ENCODE measurements around the gene PIM3. TPM values are rescaled to one million over a fixed set of nuclear protein-coding genes. Genes with fewer than 3 reads are reported as not detected.

PIM3 gene
- total RNA-seq, 1 experiment from 2014 or later = 58.2 TPM

- intact Hi-C loops (cut with micrococcal nuclease; ENCODE audit: unreplicated experiment) = no loop called here
- in situ Hi-C loops (cut with HindIII; ENCODE audit: low pct_unique_long_range_greater_than_20kb, low sequenced_read_pairs) = no loop called here
- no peaks in the 10 kb centered on the region for H3K27me3 ChIP-seq (ENCODE audit: control insufficient read depth, insufficient read depth, low read length)
- H3K36me3 ChIP-seq (ENCODE audit: control insufficient read depth, insufficient read depth, low read length) = no peaks in the 10 kb centered on the region
- no peaks in the 10 kb centered on the region for H3K9me3 ChIP-seq (ENCODE audit: control insufficient read depth, insufficient read depth, low read depth, low read length)
- peak overlapping the region; percentile 21 to 36; a peak in 3 of 4 replicates for H3K4me3 ChIP-seq (ENCODE audit: low read depth in 2 of 2, low read length in 2 of 2)
- H3K4me1 ChIP-seq (ENCODE audit: control insufficient read depth, insufficient read depth, low read length) = peaks cover 52% of the 10 kb centered on the region
- peak overlapping the region; percentile 74 for H3K27ac ChIP-seq (ENCODE audit: low read length)
- ChIA-PET CTCF (interaction anchor here (0.6 kb wide), 1 partner anchor 274 kb away, joined by 5 read pairs; no protein-coding TSS in a partner anchor), POLR2A (no interaction called here)
- DNase-seq (ENCODE audit: low read depth, low spot score) = no peak
- no TSS peak for BruUV-seq (replicated peaks)
- TF ChIP-seq REST (IDR thresholded peaks at IDR 0.05; ENCODE audit: insufficient read depth in 1 of 2, low read depth in 2 of 2, low read length in 1 of 2) = no peak
- TF ChIP-seq, protein P1, sequence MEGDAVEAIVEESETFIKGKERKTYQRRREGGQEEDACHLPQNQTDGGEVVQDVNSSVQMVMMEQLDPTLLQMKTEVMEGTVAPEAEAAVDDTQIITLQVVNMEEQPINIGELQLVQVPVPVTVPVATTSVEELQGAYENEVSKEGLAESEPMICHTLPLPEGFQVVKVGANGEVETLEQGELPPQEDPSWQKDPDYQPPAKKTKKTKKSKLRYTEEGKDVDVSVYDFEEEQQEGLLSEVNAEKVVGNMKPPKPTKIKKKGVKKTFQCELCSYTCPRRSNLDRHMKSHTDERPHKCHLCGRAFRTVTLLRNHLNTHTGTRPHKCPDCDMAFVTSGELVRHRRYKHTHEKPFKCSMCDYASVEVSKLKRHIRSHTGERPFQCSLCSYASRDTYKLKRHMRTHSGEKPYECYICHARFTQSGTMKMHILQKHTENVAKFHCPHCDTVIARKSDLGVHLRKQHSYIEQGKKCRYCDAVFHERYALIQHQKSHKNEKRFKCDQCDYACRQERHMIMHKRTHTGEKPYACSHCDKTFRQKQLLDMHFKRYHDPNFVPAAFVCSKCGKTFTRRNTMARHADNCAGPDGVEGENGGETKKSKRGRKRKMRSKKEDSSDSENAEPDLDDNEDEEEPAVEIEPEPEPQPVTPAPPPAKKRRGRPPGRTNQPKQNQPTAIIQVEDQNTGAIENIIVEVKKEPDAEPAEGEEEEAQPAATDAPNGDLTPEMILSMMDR (IDR thresholded peaks at IDR 0.05) = no peak
- TF ChIP-seq TCF7L2 (IDR thresholded peaks at IDR 0.05; ENCODE audit: low read depth, low read length) = no peak
- no peak for TF ChIP-seq POLR2AphosphoS5 (IDR thresholded peaks at IDR 0.05; ENCODE audit: low read depth, low read length)
- no peak for TF ChIP-seq SIN3A (IDR thresholded peaks at IDR 0.05; ENCODE audit: borderline replicate concordance, insufficient read depth, low read depth, low read length)
- ATAC-seq = no peak
Observed at GRCh38 chr22:49934160-49934890, 26.2 kb upstream of the PIM3 start.

- POLR2A ChIA-PET = no interaction called here
- intact Hi-C loops (cut with micrococcal nuclease; ENCODE audit: unreplicated experiment) = no loop called here
- H3K36me3 ChIP-seq (ENCODE audit: control insufficient read depth, insufficient read depth, low read length) = no peaks in the 10 kb centered on the region
- no peaks in the 10 kb centered on the region for H3K27me3 ChIP-seq (ENCODE audit: control insufficient read depth, insufficient read depth, low read length)
- H3K4me1 ChIP-seq (ENCODE audit: control insufficient read depth, insufficient read depth, low read length) = peaks cover 52% of the 10 kb centered on the region
- CTCF ChIA-PET = no interaction called here
- H3K9me3 ChIP-seq (ENCODE audit: control insufficient read depth, insufficient read depth, low read depth, low read length) = no peaks in the 10 kb centered on the region
- no peak for ATAC-seq
- no peak for DNase-seq (ENCODE audit: low read depth, low spot score)
- H3K4me3 ChIP-seq (ENCODE audit: low read depth in 2 of 2, low read length in 2 of 2) = peak overlapping the region; percentile 21 to 36; a peak in 3 of 4 replicates
- in situ Hi-C loops (cut with HindIII; ENCODE audit: low pct_unique_long_range_greater_than_20kb, low sequenced_read_pairs) = no loop called here
- BruUV-seq (replicated peaks) = no TSS peak
- H3K27ac ChIP-seq (ENCODE audit: low read length) = peak overlapping the region; percentile 74
- TF ChIP-seq, protein P1 (IDR thresholded peaks at IDR 0.05) = no peak
- TF ChIP-seq POLR2AphosphoS5 (IDR thresholded peaks at IDR 0.05; ENCODE audit: low read depth, low read length) = no peak
- TF ChIP-seq SIN3A (IDR thresholded peaks at IDR 0.05; ENCODE audit: borderline replicate concordance, insufficient read depth, low read depth, low read length) = no peak
- TF ChIP-seq REST (IDR thresholded peaks at IDR 0.05; ENCODE audit: insufficient read depth in 1 of 2, low read depth in 2 of 2, low read length in 1 of 2) = no peak
- no peak for TF ChIP-seq TCF7L2 (IDR thresholded peaks at IDR 0.05; ENCODE audit: low read depth, low read length)
Observed at GRCh38 chr22:49934891-49935557, 25.5 kb upstream of the PIM3 start.
